ENCODE measurements around the gene SGSM2. TPM values are rescaled to one million over a fixed set of nuclear protein-coding genes. Genes with fewer than 3 reads are reported as not detected.

The SGSM2 gene
- total and polyA plus RNA-seq, 2 donors (not counting 1 experiment from before 2014, with no cell fraction given) = 139 to 181 TPM

DNA sequence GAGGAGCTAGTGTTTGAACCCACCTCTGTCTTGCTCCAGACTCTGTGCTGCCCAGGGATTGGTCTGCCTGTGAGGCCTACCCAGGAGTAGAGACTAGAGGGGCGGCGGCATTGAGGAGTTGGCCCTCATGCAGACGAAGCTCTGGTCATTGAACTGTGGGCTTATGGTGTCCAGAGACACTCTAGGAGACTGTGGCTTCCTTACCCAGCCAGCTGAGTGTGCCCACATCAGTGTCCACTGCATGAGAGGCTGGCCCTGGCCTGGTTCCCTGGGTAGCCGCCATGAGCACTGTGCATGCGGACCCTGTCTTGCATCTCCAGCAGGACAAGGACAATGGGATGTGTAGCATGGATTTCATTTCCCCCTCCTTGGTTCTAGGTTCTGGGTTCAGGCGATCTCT, 14.0 kb downstream of the SGSM2 start:
- H2AFZ ChIP-seq (ENCODE audit: insufficient read depth, low read depth, low read length, poor library complexity, severe bottlenecking) = no peak overlapping the region
- Mint-ChIP-seq H3K27ac (no peak overlapping the region), H3K27me3 (no peaks in the 10 kb centered on the region), H3K4me1 (peaks cover 4% of the 10 kb centered on the region), H3K9me3 (ENCODE audit: insufficient read depth) (no peaks in the 10 kb centered on the region), H3K4me3 (no peak overlapping the region)
- no peak for ATAC-seq (ENCODE audit: low read depth)
- peaks cover 7% of the 10 kb centered on the region for H3K79me2 ChIP-seq (ENCODE audit: control insufficient read depth, insufficient read depth, low read length)
- no peaks in the 10 kb centered on the region for H3K9me3 ChIP-seq (ENCODE audit: control extremely low read depth in 1 of 3, control insufficient read depth in 2 of 3, insufficient read depth in 1 of 3, low read length in 2 of 3)
- H3K4me1 ChIP-seq (ENCODE audit: control insufficient read depth in 2 of 2, insufficient read depth in 2 of 2, low read length in 2 of 2) = no peaks in the 10 kb centered on the region
- no peak overlapping the region for H3K4me3 ChIP-seq (ENCODE audit: control extremely low read depth in 1 of 5, extremely low read depth in 1 of 5, insufficient read depth in 1 of 5, low read depth in 2 of 5, low read length in 4 of 5)
- no peak overlapping the region for H3K27ac ChIP-seq (ENCODE audit: low read length in 2 of 2)
- H3K36me3 ChIP-seq (replicated peaks in 1 of 2; ENCODE audit: control extremely low read depth in 1 of 2, control insufficient read depth in 1 of 2, extremely low read depth in 1 of 2, insufficient read depth in 2 of 2, low read length in 1 of 2) = no peaks in the 10 kb centered on the region
- POLR2A ChIA-PET = interaction anchor here (1.4 kb wide), 1 partner anchor 15 kb away, joined by 3 read pairs; the partner anchor contains the start of gene TSR1
- H4K20me1 ChIP-seq (ENCODE audit: control insufficient read depth, insufficient read depth, low read length, poor library complexity, severe bottlenecking) = no peaks in the 10 kb centered on the region
- no peak for TF ChIP-seq EZH2 (IDR thresholded peaks at IDR 0.05; ENCODE audit: borderline replicate concordance, insufficient read depth, low read depth, low read length, poor library complexity, severe bottlenecking)
- TF ChIP-seq, protein P1, sequence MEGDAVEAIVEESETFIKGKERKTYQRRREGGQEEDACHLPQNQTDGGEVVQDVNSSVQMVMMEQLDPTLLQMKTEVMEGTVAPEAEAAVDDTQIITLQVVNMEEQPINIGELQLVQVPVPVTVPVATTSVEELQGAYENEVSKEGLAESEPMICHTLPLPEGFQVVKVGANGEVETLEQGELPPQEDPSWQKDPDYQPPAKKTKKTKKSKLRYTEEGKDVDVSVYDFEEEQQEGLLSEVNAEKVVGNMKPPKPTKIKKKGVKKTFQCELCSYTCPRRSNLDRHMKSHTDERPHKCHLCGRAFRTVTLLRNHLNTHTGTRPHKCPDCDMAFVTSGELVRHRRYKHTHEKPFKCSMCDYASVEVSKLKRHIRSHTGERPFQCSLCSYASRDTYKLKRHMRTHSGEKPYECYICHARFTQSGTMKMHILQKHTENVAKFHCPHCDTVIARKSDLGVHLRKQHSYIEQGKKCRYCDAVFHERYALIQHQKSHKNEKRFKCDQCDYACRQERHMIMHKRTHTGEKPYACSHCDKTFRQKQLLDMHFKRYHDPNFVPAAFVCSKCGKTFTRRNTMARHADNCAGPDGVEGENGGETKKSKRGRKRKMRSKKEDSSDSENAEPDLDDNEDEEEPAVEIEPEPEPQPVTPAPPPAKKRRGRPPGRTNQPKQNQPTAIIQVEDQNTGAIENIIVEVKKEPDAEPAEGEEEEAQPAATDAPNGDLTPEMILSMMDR (IDR thresholded peaks at IDR 0.05) = no peak
- no peak overlapping the region for H3K9ac ChIP-seq (ENCODE audit: low read length)
- H3K27me3 ChIP-seq (replicated peaks in 1 of 4; ENCODE audit: control extremely low read depth in 1 of 4, control insufficient read depth in 3 of 4, insufficient read depth in 4 of 4, low read length in 3 of 4) = no peaks in the 10 kb centered on the region
- CTCF ChIA-PET = interaction anchor here (0.7 to 2.6 kb wide), 5 partner anchors 12 to 394 kb away, joined by 3 to 8 read pairs (median 3); no protein-coding TSS in a partner anchor
- no peak overlapping the region for H3K4me2 ChIP-seq (replicated peaks; ENCODE audit: low read depth, low read length, poor library complexity, severe bottlenecking)
- WGBS (ENCODE audit: insufficient coverage) = 100% methylated on average over 5 of the region's 6 CpGs
- intact Hi-C loops (cut with micrococcal nuclease) = loop anchor here (5.0 kb wide), 2 partner anchors 49 to 469 kb away; partner anchors contain the start of genes SMG6 and SRR
- no peak for DNase-seq

DNA sequence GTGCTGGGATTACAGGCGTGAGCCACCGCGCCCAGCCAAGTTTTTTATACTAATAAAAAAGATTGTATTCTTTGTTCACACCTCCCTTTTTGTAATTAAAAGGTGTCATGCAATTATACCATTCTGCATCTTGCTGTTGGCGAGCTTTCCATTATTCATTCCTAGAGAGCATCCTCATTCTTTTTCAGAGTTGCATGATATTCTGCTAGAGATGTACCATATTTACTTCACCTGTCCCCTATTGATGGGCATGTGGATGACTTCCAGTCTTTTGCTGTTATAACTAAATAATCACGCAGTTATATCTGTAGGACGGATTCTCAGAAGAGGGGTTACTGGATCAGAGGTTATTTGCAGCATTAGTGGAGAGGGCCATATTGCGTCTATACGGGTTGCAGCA, 17.0 kb downstream of the SGSM2 start:
- Histone ChIP-seq H3K4me2 (replicated peaks; ENCODE audit: low read depth, low read length, poor library complexity, severe bottlenecking) (no peak overlapping the region), H3K36me3 (replicated peaks in 1 of 2; ENCODE audit: control extremely low read depth in 1 of 2, control insufficient read depth in 1 of 2, extremely low read depth in 1 of 2, insufficient read depth in 2 of 2, low read length in 1 of 2) (no peaks in the 10 kb centered on the region), H3K79me2 (ENCODE audit: control insufficient read depth, insufficient read depth, low read length) (peaks cover 7% of the 10 kb centered on the region), H3K4me1 (ENCODE audit: control insufficient read depth in 2 of 2, insufficient read depth in 2 of 2, low read length in 2 of 2) (no peaks in the 10 kb centered on the region), H4K20me1 (ENCODE audit: control insufficient read depth, insufficient read depth, low read length, poor library complexity, severe bottlenecking) (peaks cover 6% of the 10 kb centered on the region), H2AFZ (ENCODE audit: insufficient read depth, low read depth, low read length, poor library complexity, severe bottlenecking) (no peak overlapping the region), H3K27ac (ENCODE audit: low read length in 2 of 2) (no peak overlapping the region), H3K9me3 (ENCODE audit: control extremely low read depth in 1 of 3, control insufficient read depth in 2 of 3, insufficient read depth in 1 of 3, low read length in 2 of 3) (no peaks in the 10 kb centered on the region), H3K9ac (ENCODE audit: low read length) (no peak overlapping the region), H3K27me3 (replicated peaks in 1 of 4; ENCODE audit: control extremely low read depth in 1 of 4, control insufficient read depth in 3 of 4, insufficient read depth in 4 of 4, low read length in 3 of 4) (no peaks in the 10 kb centered on the region), H3K4me3 (ENCODE audit: control extremely low read depth in 1 of 5, extremely low read depth in 1 of 5, insufficient read depth in 1 of 5, low read depth in 2 of 5, low read length in 4 of 5) (no peak overlapping the region)
- WGBS (ENCODE audit: insufficient coverage) = no CpG with 5 or more reads among the region's 8 CpGs
- TF ChIP-seq EZH2 (IDR thresholded peaks at IDR 0.05; ENCODE audit: borderline replicate concordance, insufficient read depth, low read depth, low read length, poor library complexity, severe bottlenecking) = no peak
- TF ChIP-seq, protein P1 (IDR thresholded peaks at IDR 0.05) = no peak
- Mint-ChIP-seq H3K4me1 (peaks cover 4% of the 10 kb centered on the region), H3K9me3 (ENCODE audit: insufficient read depth) (no peaks in the 10 kb centered on the region), H3K27ac (no peak overlapping the region), H3K27me3 (no peaks in the 10 kb centered on the region), H3K4me3 (no peak overlapping the region)
- ATAC-seq (ENCODE audit: low read depth) (no peak), DNase-seq (no peak)
- POLR2A ChIA-PET = no interaction called here
- intact Hi-C loops (cut with micrococcal nuclease) = loop anchor here (5.0 kb wide), 2 partner anchors 52 to 472 kb away; partner anchors contain the start of genes SMG6 and SRR
- CTCF ChIA-PET = interaction anchor here (0.7 to 2.4 kb wide), 9 partner anchors 25 to 1950 kb away, joined by 3 to 8 read pairs (median 4); partner anchors contain the start of genes SMG6 and SRR
